ENCODE measurements around the gene NEDD4L. TPM values are rescaled to one million over a fixed set of nuclear protein-coding genes. Genes with fewer than 3 reads are reported as not detected.

Gene NEDD4L
- polyA plus RNA-seq, 1 donor (not counting 4 experiments of a cell fraction or from before 2014, with no cell fraction given): 52.6 TPM

GRCh38 chr18:58221060-58221725 is 177.2 kb downstream of the NEDD4L start:
- Histone ChIP-seq H3K36me3 (ENCODE audit: control insufficient read depth in 2 of 2, extremely low read depth in 1 of 2, insufficient read depth in 2 of 2, low read length in 2 of 2) (peaks cover 0 to under 1% of the 10 kb centered on the region in 2 experiments), H3K4me1 (ENCODE audit: control insufficient read depth, extremely low read depth, insufficient read depth, low read length) (peaks cover 54% of the 10 kb centered on the region), H3K4me3 (ENCODE audit: control insufficient read depth in 2 of 3, extremely low read depth in 1 of 3, insufficient read depth in 2 of 3, low read depth in 1 of 3, low read length in 3 of 3) (peak overlapping the region; percentile 69 to 97 (median 87)), H3K9me1 (ENCODE audit: control insufficient read depth, extremely low read depth, insufficient read depth, low read length) (peaks cover 2% of the 10 kb centered on the region), H3K79me2 (ENCODE audit: control insufficient read depth, insufficient read depth, low read length) (peaks cover 81% of the 10 kb centered on the region), H3K9ac (ENCODE audit: control insufficient read depth, extremely low read depth, insufficient read depth, low read length) (peak overlapping the region; percentile 95), H4K20me1 (ENCODE audit: control insufficient read depth, extremely low read depth, insufficient read depth, low read length) (peaks cover 9% of the 10 kb centered on the region), H3K4me2 (ENCODE audit: control insufficient read depth, extremely low read depth, insufficient read depth, low read depth, low read length) (peak overlapping the region; percentile 95), H3K27me3 (ENCODE audit: control insufficient read depth, extremely low read depth, insufficient read depth, low read length) (no peaks in the 10 kb centered on the region), H3K9me3 (ENCODE audit: control insufficient read depth, low read depth, low read length) (no peaks in the 10 kb centered on the region), H3K27ac (ENCODE audit: control insufficient read depth, insufficient read depth, low read length) (peak overlapping the region; percentile 97), H2AFZ (ENCODE audit: control insufficient read depth, low read length) (no peak overlapping the region)
- no peak for TF ChIP-seq CTCF (optimal IDR thresholded peaks at IDR 0.05 in 1 of 3, IDR thresholded peaks at IDR 0.05 in 1 of 3, conservative IDR thresholded peaks at IDR 0.05 in 1 of 3; ENCODE audit: extremely low read depth in 1 of 3, insufficient read depth in 2 of 3, low read length in 3 of 3)
- no peak for TF ChIP-seq EZH2 (IDR thresholded peaks at IDR 0.05; ENCODE audit: low read length)
- dilution Hi-C loops (cut with MboI; ENCODE audit: extremely low pct_ligation_motif_present, low sequenced_read_pairs): no loop called here
- DNase-seq (ENCODE audit: low read depth, low spot score): peak; percentile 94
- FAIRE-seq: peak; percentile 86

GRCh38 chr18:58222432-58223125 is 178.6 kb downstream of the NEDD4L start:
- Histone ChIP-seq H3K36me3 (ENCODE audit: control insufficient read depth in 2 of 2, extremely low read depth in 1 of 2, insufficient read depth in 2 of 2, low read length in 2 of 2) (peaks cover 5 to 7% of the 10 kb centered on the region in 2 experiments), H3K4me2 (ENCODE audit: control insufficient read depth, extremely low read depth, insufficient read depth, low read depth, low read length) (peak overlapping the region; percentile 95), H3K27ac (ENCODE audit: control insufficient read depth, insufficient read depth, low read length) (peak overlapping the region; percentile 97), H3K4me1 (ENCODE audit: control insufficient read depth, extremely low read depth, insufficient read depth, low read length) (peaks cover 50% of the 10 kb centered on the region), H3K9me3 (ENCODE audit: control insufficient read depth, low read depth, low read length) (no peaks in the 10 kb centered on the region), H3K9me1 (ENCODE audit: control insufficient read depth, extremely low read depth, insufficient read depth, low read length) (peaks cover 2% of the 10 kb centered on the region), H3K27me3 (ENCODE audit: control insufficient read depth, extremely low read depth, insufficient read depth, low read length) (no peaks in the 10 kb centered on the region), H4K20me1 (ENCODE audit: control insufficient read depth, extremely low read depth, insufficient read depth, low read length) (peaks cover 14% of the 10 kb centered on the region), H3K4me3 (ENCODE audit: control insufficient read depth in 2 of 3, extremely low read depth in 1 of 3, insufficient read depth in 2 of 3, low read depth in 1 of 3, low read length in 3 of 3) (peak overlapping the region; percentile 69 to 97 (median 87)), H3K9ac (ENCODE audit: control insufficient read depth, extremely low read depth, insufficient read depth, low read length) (peak overlapping the region; percentile 95), H3K79me2 (ENCODE audit: control insufficient read depth, insufficient read depth, low read length) (peaks cover 82% of the 10 kb centered on the region), H2AFZ (ENCODE audit: control insufficient read depth, low read length) (no peak overlapping the region)
- FAIRE-seq: no peak
- no peak for TF ChIP-seq EZH2 (IDR thresholded peaks at IDR 0.05; ENCODE audit: low read length)
- TF ChIP-seq CTCF (optimal IDR thresholded peaks at IDR 0.05 in 1 of 3, IDR thresholded peaks at IDR 0.05 in 1 of 3, conservative IDR thresholded peaks at IDR 0.05 in 1 of 3; ENCODE audit: extremely low read depth in 1 of 3, insufficient read depth in 2 of 3, low read length in 3 of 3): no peak
- DNase-seq (ENCODE audit: low read depth, low spot score): no peak
- dilution Hi-C loops (cut with MboI; ENCODE audit: extremely low pct_ligation_motif_present, low sequenced_read_pairs): no loop called here

All from keratinocyte (primary cell).